ENCODE measurements around the gene TACR1.

DNA sequence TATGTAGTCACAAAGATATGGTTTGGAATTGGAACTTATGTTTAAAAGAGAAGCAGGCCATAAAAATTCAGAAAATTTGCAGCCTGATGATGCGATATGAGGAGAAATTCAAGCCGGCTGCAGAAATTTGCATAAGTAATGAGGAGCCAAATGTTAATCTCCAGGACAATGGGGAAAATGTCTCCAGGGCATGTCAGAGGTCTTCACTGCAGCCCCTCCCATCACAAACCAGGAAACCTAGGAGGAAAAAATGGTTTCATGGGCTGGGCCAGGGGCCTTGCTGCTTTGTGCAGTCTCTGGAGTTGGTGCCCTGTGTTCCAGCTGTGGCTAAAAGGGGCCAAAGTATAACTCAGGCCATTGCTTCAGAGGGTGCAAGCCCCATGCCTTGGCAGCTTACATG is 28.4 kb downstream of the TACR1 start:
- TF ChIP-seq, protein P1, sequence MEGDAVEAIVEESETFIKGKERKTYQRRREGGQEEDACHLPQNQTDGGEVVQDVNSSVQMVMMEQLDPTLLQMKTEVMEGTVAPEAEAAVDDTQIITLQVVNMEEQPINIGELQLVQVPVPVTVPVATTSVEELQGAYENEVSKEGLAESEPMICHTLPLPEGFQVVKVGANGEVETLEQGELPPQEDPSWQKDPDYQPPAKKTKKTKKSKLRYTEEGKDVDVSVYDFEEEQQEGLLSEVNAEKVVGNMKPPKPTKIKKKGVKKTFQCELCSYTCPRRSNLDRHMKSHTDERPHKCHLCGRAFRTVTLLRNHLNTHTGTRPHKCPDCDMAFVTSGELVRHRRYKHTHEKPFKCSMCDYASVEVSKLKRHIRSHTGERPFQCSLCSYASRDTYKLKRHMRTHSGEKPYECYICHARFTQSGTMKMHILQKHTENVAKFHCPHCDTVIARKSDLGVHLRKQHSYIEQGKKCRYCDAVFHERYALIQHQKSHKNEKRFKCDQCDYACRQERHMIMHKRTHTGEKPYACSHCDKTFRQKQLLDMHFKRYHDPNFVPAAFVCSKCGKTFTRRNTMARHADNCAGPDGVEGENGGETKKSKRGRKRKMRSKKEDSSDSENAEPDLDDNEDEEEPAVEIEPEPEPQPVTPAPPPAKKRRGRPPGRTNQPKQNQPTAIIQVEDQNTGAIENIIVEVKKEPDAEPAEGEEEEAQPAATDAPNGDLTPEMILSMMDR (IDR thresholded peaks at IDR 0.05): no peak
- no peak for TF ChIP-seq POLR2A (IDR thresholded peaks at IDR 0.05)

All from esophagus squamous epithelium (tissue), 4 donors.